ENCODE data around the gene KIF22. TPM values are rescaled to one million over a fixed set of nuclear protein-coding genes. Genes with fewer than 3 reads are reported as not detected.
A peak's percentile ranks its signal among the peaks of the same experiment; 100 is the strongest.

KIF22 gene
- total and polyA plus RNA-seq, 9 of the 15 experiments (the other 6 are each of a cell fraction or from before 2014, with no cell fraction given), result 8.7 to 232 (median 131) TPM

DNA sequence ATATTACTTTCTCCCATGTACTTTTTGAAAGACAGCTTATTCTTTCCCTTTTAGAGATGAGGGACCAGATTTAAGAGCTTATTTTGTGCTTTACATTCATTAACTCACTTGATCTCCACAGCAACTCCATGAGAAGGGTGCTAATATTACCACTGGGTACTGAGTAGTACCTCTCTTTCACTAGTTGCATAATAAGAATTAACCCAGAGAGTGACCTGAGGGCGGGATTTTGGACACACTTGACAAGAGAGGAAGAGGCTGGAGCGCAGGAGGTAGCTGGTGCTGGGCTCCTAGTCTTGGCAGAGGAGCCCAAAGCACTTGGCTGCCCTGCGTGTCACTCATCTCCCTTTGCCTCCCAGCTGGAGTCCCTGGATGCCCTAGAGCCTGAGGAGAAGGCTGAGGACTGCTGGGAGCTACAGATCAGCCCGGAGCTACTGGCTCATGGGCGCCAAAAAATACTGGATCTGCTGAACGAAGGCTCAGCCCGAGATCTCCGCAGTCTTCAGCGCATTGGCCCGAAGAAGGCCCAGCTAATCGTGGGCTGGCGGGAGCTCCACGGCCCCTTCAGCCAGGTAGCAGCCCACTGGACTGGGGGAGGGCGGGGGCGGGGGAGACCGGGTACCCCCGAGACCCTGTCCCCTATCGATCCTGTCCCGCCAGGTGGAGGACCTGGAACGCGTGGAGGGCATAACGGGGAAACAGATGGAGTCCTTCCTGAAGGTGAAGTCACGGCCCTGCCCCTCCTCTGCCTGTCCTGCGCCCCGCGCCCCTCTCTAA is 14.1 kb downstream of the KIF22 start (continued):
- TF ChIP-seq, protein P1, sequence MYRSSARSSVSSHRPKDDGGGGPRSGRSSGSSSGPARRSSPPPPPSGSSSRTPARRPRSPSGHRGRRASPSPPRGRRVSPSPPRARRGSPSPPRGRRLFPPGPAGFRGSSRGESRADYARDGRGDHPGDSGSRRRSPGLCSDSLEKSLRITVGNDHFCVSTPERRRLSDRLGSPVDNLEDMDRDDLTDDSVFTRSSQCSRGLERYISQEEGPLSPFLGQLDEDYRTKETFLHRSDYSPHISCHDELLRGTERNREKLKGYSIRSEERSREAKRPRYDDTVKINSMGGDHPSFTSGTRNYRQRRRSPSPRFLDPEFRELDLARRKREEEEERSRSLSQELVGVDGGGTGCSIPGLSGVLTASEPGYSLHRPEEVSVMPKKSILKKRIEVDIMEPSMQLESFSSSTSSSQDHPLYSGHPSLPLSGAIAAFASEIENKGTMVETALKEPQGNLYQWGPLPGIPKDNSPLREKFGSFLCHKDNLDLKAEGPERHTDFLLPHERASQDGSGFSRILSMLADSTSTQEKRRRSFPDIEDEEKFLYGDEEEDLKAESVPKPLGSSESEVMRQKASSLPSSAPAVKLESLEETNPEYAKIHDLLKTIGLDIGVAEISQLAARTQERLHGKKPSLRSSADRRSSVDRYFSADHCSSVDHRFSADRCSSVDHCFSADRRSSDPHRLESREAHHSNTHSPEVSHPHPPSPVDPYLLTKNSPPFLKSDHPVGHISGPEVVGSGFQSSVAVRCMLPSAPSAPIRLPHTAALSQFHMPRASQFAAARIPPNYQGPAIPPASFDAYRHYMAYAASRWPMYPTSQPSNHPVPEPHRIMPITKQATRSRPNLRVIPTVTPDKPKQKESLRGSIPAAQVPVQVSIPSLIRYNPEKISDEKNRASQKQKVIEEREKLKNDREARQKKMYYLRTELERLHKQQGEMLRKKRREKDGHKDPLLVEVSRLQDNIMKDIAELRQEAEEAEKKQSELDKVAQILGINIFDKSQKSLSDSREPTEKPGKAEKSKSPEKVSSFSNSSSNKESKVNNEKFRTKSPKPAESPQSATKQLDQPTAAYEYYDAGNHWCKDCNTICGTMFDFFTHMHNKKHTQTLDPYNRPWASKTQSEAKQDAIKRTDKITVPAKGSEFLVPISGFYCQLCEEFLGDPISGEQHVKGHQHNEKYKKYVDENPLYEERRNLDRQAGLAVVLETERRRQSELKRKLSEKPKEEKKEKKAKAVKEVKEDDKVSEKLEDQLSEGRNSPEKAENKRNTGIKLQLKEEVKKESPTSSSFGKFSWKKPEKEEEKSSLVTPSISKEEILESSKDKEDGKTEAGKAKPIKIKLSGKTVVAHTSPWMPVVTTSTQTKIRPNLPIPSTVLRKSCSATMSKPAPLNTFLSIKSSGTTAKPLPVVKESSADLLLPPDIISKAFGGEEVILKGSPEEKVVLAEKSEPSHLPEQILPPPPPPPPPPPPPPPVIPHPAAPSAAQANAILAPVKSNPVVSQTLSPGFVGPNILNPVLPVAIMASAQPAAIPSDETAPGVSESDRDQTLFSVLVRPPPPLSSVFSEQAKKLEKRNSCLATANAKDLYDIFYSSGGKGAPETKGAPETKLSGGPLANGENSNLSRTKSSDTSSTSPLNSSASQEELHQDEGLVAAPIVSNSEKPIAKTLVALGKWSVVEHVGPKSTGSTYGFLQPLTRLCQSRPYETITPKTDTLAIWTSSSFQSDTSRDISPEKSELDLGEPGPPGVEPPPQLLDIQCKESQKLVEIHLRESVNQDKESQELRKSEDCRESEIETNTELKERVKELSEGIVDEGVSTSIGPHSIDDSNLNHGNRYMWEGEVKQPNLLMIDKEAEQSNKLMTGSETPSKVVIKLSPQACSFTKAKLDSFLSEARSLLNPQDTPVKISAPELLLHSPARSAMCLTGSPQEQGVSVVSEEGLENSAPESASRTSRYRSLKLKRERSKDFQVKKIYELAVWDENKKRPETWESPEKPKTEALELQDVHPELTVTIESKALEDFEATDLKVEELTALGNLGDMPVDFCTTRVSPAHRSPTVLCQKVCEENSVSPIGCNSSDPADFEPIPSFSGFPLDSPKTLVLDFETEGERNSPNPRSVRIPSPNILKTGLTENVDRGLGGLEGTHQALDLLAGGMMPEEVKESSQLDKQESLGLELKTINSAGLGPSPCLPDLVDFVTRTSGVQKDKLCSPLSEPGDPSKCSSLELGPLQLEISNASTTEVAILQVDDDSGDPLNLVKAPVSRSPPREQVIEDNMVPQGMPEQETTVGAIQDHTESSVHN (IDR thresholded peaks at IDR 0.05; ENCODE audit: borderline replicate concordance in 1 of 2, low read depth in 1 of 2), result no peak
- peak; percentile 53 for TF ChIP-seq CHD1 (IDR thresholded peaks at IDR 0.05; ENCODE audit: low read length)
- TF ChIP-seq POLR2AphosphoS5 (IDR thresholded peaks at IDR 0.05; ENCODE audit: control insufficient read depth, insufficient read depth, low read depth, low read length), result peak; percentile 23; the same call in 1 of the 2 replicates
- TF ChIP-seq ZNF780A (CRISPR knock-in tag; IDR thresholded peaks at IDR 0.05), result no peak
- no peak for TF ChIP-seq SAFB (IDR thresholded peaks at IDR 0.05; ENCODE audit: borderline replicate concordance, low read depth, low read length)
- TF ChIP-seq, protein P2, sequence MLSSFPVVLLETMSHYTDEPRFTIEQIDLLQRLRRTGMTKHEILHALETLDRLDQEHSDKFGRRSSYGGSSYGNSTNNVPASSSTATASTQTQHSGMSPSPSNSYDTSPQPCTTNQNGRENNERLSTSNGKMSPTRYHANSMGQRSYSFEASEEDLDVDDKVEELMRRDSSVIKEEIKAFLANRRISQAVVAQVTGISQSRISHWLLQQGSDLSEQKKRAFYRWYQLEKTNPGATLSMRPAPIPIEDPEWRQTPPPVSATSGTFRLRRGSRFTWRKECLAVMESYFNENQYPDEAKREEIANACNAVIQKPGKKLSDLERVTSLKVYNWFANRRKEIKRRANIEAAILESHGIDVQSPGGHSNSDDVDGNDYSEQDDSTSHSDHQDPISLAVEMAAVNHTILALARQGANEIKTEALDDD (IDR thresholded peaks at IDR 0.05), result peak; percentile 18; the same call in 1 of the 2 replicates
- no peak for TF ChIP-seq SIX5 (IDR thresholded peaks at IDR 0.05; ENCODE audit: borderline replicate concordance in 1 of 2, insufficient read depth in 1 of 2, low read depth in 1 of 2, low read length in 2 of 2)
- 0 out of 2 replicates have a peak, but pooled peaks have one; percentile 11 for TF ChIP-seq RB1 (IDR thresholded peaks at IDR 0.05; ENCODE audit: low read depth)
- TF ChIP-seq ERF (CRISPR knock-in tag; IDR thresholded peaks at IDR 0.05), result peak; percentile 19; the same call in 1 of the 2 replicates
- TF ChIP-seq, protein P3, sequence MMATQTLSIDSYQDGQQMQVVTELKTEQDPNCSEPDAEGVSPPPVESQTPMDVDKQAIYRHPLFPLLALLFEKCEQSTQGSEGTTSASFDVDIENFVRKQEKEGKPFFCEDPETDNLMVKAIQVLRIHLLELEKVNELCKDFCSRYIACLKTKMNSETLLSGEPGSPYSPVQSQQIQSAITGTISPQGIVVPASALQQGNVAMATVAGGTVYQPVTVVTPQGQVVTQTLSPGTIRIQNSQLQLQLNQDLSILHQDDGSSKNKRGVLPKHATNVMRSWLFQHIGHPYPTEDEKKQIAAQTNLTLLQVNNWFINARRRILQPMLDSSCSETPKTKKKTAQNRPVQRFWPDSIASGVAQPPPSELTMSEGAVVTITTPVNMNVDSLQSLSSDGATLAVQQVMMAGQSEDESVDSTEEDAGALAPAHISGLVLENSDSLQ (IDR thresholded peaks at IDR 0.05), result peak; percentile 77
- peak; percentile 91; the same call in 1 of the 2 replicates for TF ChIP-seq ZC3H4 (CRISPR knock-in tag; IDR thresholded peaks at IDR 0.05; ENCODE audit: borderline replicate concordance)
- TF ChIP-seq SRSF3 (IDR thresholded peaks at IDR 0.05; ENCODE audit: insufficient read depth, low read length), result peak; percentile 79; the same call in 1 of the 2 replicates
- 0 out of 2 replicates have a peak, but pooled peaks have one; percentile 3 for TF ChIP-seq CBX5 (IDR thresholded peaks at IDR 0.05; ENCODE audit: borderline replicate concordance, low read depth)
- no peak for TF ChIP-seq TOE1 (IDR thresholded peaks at IDR 0.05; ENCODE audit: borderline replicate concordance)
- TF ChIP-seq TOE1 (CRISPR knock-in tag; IDR thresholded peaks at IDR 0.05; ENCODE audit: borderline replicate concordance, low read depth), result 0 out of 2 replicates have a peak, but pooled peaks have one; percentile 16

Measured in K562 (cell line).